ENCODE data around the gene RNPC3.

- TF ChIP-seq, protein P1, sequence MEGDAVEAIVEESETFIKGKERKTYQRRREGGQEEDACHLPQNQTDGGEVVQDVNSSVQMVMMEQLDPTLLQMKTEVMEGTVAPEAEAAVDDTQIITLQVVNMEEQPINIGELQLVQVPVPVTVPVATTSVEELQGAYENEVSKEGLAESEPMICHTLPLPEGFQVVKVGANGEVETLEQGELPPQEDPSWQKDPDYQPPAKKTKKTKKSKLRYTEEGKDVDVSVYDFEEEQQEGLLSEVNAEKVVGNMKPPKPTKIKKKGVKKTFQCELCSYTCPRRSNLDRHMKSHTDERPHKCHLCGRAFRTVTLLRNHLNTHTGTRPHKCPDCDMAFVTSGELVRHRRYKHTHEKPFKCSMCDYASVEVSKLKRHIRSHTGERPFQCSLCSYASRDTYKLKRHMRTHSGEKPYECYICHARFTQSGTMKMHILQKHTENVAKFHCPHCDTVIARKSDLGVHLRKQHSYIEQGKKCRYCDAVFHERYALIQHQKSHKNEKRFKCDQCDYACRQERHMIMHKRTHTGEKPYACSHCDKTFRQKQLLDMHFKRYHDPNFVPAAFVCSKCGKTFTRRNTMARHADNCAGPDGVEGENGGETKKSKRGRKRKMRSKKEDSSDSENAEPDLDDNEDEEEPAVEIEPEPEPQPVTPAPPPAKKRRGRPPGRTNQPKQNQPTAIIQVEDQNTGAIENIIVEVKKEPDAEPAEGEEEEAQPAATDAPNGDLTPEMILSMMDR (IDR thresholded peaks at IDR 0.05; ENCODE audit: borderline replicate concordance, extremely low read depth, low read length, poor library complexity, severe bottlenecking), result no peak
- TF ChIP-seq EZH2 (IDR thresholded peaks at IDR 0.05; ENCODE audit: borderline replicate concordance, low read depth, low read length, severe bottlenecking), result no peak
Observed at GRCh38 chr1:103497404-103497803, 28.1 kb upstream of the RNPC3 start.

All from DND-41 (cell line).